HepG2 (cell line): ENCODE measurements around the gene PLA2R1. TPM values are rescaled to one million over a fixed set of nuclear protein-coding genes. Genes with fewer than 3 reads are reported as not detected.

ENCODE experiments used
- ETV5 ChIP-seq: IDR thresholded peaks from 2 replicates; pipeline ENCODE4 v1.6.1; 2018; ENCODE audit warnings: missing biosample characterization, missing genetic modification reagents, inconsistent platforms, borderline replicate concordance
- FOXK1 ChIP-seq: sonication (generic); formaldehyde crosslinking; IDR thresholded peaks from 2 replicates; pipeline ENCODE4 v1.4.0; 2020; ENCODE audit warnings: low read depth, missing genetic modification reagents, borderline replicate concordance
- FOXP1 ChIP-seq, 2 experiments: fragments of 450-650 bp in 1 of 2; IDR thresholded peaks; 2 replicates each; pipeline ENCODE4 v1.6.1; 2017 to 2018; ENCODE audit warnings: antibody characterized with exemption in 1 of 2
- GRHL1 ChIP-seq: sonication (generic); formaldehyde crosslinking; conservative IDR thresholded peaks from 2 replicates; pipeline ENCODE4 v1.8.0; 2022; ENCODE audit warnings: missing genetic modification reagents
- HMGA1 ChIP-seq: sonication (generic); formaldehyde crosslinking; conservative IDR thresholded peaks from 2 replicates; pipeline ENCODE4 v1.4.0; 2020; ENCODE audit warnings: missing genetic modification reagents
- KAT2B ChIP-seq: fragments of 150-350 bp; IDR thresholded peaks from 2 replicates; pipeline ENCODE4 v1.6.1; 2014; ENCODE audit warnings: low read depth, low read length, borderline replicate concordance
- KLF9 ChIP-seq: IDR thresholded peaks from 2 replicates; pipeline ENCODE4 v1.6.1; 2016; ENCODE audit warnings: low read depth
- LCORL ChIP-seq, 2 experiments: fragments of 450-650 bp in 1 of 2; sonication (generic) in 1 of 2; formaldehyde crosslinking in 1 of 2; IDR thresholded peaks; 2 replicates each; pipeline versions ENCODE4 v1.5.0 to v1.6.1; 2017 to 2020; ENCODE audit warnings: antibody characterized with exemption in 1 of 2, missing genetic modification reagents in 1 of 2
- MAFF ChIP-seq: IDR thresholded peaks from 2 replicates; pipeline ENCODE4 v1.6.1; 2011; ENCODE audit warnings: low read depth, low read length, improper control_type of control experiment
- MEIS1 ChIP-seq: sonication (generic); formaldehyde crosslinking; IDR thresholded peaks from 2 replicates; pipeline ENCODE4 v1.9.0; 2021; ENCODE audit warnings: mild to moderate bottlenecking, missing genetic modification reagents, moderate library complexity, borderline replicate concordance
- MLX ChIP-seq: IDR thresholded peaks from 2 replicates; pipeline ENCODE4 v1.6.1; 2016
- MTF2 ChIP-seq: sonication (generic); formaldehyde crosslinking; IDR thresholded peaks from 2 replicates; pipeline ENCODE4 v1.5.0; 2020; ENCODE audit warnings: missing genetic modification reagents, borderline replicate concordance
- MZF1 ChIP-seq: sonication (generic); formaldehyde crosslinking; IDR thresholded peaks from 2 replicates; pipeline ENCODE4 v1.8.1; 2023; ENCODE audit warnings: mild to moderate bottlenecking, missing genetic modification reagents, borderline replicate concordance
- PAXIP1 ChIP-seq: sonication (generic); formaldehyde crosslinking; conservative IDR thresholded peaks from 2 replicates; pipeline ENCODE4 v1.4.0; 2020; ENCODE audit warnings: mild to moderate bottlenecking, missing genetic modification reagents, moderate library complexity
- ZNF10 ChIP-seq: sonication (generic); formaldehyde crosslinking; IDR thresholded peaks from 2 replicates; pipeline ENCODE4 v1.4.0; 2020; ENCODE audit warnings: mild to moderate bottlenecking, low read depth, missing genetic modification reagents, borderline replicate concordance
- ZNF101 ChIP-seq: sonication (generic); formaldehyde crosslinking; IDR thresholded peaks from 2 replicates; pipeline ENCODE4 v1.4.0; 2020; ENCODE audit warnings: mild to moderate bottlenecking, low read depth, missing genetic modification reagents, borderline replicate concordance
- ZNF615 ChIP-seq: sonication (generic); formaldehyde crosslinking; IDR thresholded peaks from 2 replicates; pipeline ENCODE4 v1.5.0; 2020; ENCODE audit warnings: mild to moderate bottlenecking, missing genetic modification reagents, borderline replicate concordance
- ZNF644 ChIP-seq: IDR thresholded peaks from 2 replicates; pipeline ENCODE4 v1.6.1; 2016; ENCODE audit warnings: low read depth
- ZNF839 ChIP-seq: sonication (generic); formaldehyde crosslinking; IDR thresholded peaks from 2 replicates; pipeline ENCODE4 v1.4.0; 2020; ENCODE audit warnings: missing genetic modification reagents, mild to moderate bottlenecking, borderline replicate concordance
- polyA plus RNA-seq, 8 experiments: library from polyadenylated mRNA; depleted of rRNA in 3 of 8; stranded (reverse) in 7 of 8; unstranded in 1 of 8; fragments of >200 nt; fragmentation: Illumina TruSeq in 4 of 8; extraction: Trizol in 4 of 8; gene quantifications; 2 replicates each; pipeline versions ENCODE4 v1.2.1 to v1.2.3, GENCODE V29; 2011 to 2016; ENCODE audit warnings: low read depth in 4 of 8, missing spikeins in 1 of 8, mixed read lengths in 1 of 8; ENCODE audit not compliant: insufficient read depth in 1 of 8
- total RNA-seq, 5 experiments: library from RNA; depleted of rRNA; stranded (reverse); fragments of >200 nt; fragmentation: Illumina TruSeq; extraction: Trizol; gene quantifications; 2 replicates each; pipeline ENCODE4 v1.2.3, GENCODE V29; 2016; ENCODE audit warnings: low read depth in 1 of 5
- TF ChIP-seq, protein P1 (sequence below): sonication (generic); formaldehyde crosslinking; IDR thresholded peaks from 2 replicates; pipeline ENCODE4 v1.4.0; 2020; ENCODE audit warnings: missing genetic modification reagents
- TF ChIP-seq, protein P2 (sequence below): sonication (generic); formaldehyde crosslinking; IDR thresholded peaks from 2 replicates; pipeline ENCODE4 v1.4.0; 2020; ENCODE audit warnings: missing genetic modification reagents, low read depth, mild to moderate bottlenecking, borderline replicate concordance

The PLA2R1 gene
- total and polyA plus RNA-seq, 2 of the 13 experiments (the other 11 are each of a cell fraction or from before 2014, with no cell fraction given): not detected

- TF ChIP-seq, protein P1, sequence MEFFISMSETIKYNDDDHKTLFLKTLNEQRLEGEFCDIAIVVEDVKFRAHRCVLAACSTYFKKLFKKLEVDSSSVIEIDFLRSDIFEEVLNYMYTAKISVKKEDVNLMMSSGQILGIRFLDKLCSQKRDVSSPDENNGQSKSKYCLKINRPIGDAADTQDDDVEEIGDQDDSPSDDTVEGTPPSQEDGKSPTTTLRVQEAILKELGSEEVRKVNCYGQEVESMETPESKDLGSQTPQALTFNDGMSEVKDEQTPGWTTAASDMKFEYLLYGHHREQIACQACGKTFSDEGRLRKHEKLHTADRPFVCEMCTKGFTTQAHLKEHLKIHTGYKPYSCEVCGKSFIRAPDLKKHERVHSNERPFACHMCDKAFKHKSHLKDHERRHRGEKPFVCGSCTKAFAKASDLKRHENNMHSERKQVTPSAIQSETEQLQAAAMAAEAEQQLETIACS (CRISPR knock-in tag): no peak
- TF ChIP-seq KAT2B (no peak), ZNF10 (no peak), ZNF615 (CRISPR knock-in tag) (no peak), FOXP1 (IDR thresholded peaks at IDR 0.05) (no peak), FOXP1 (CRISPR knock-in tag; IDR thresholded peaks at IDR 0.05) (no peak), KLF9 (CRISPR knock-in tag) (no peak), ZNF101 (CRISPR knock-in tag) (no peak), LCORL (IDR thresholded peaks at IDR 0.05) (no peak), LCORL (CRISPR knock-in tag; IDR thresholded peaks at IDR 0.05) (peak; percentile 64; the same call in 1 of the 2 replicates), MLX (CRISPR knock-in tag) (no peak), PAXIP1 (CRISPR knock-in tag) (peak; percentile 38; the same call in 1 of the 2 replicates), FOXK1 (CRISPR knock-in tag) (no peak), MTF2 (no peak), ETV5 (CRISPR knock-in tag) (0 out of 2 replicates have a peak, but pooled peaks have one; percentile 9), MAFF (no peak), GRHL1 (CRISPR knock-in tag) (no peak), HMGA1 (CRISPR knock-in tag) (no peak), MEIS1 (CRISPR knock-in tag) (peak; percentile 54; the same call in 1 of the 2 replicates), MZF1 (CRISPR knock-in tag) (no peak), ZNF839 (CRISPR knock-in tag) (no peak), ZNF644 (CRISPR knock-in tag) (0 out of 2 replicates have a peak, but pooled peaks have one; percentile 31)
- TF ChIP-seq, protein P2, sequence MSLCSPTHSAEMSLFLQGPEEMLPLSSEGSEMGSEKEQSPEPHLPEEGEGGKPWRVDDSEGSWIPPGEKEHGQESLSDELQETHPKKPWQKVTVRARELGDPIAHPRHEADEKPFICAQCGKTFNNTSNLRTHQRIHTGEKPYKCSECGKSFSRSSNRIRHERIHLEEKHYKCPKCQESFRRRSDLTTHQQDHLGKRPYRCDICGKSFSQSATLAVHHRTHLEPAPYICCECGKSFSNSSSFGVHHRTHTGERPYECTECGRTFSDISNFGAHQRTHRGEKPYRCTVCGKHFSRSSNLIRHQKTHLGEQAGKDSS (CRISPR knock-in tag): peak; percentile 79; the same call in 1 of the 2 replicates
Observed at GRCh38 chr2:159921752-159922404, 140.5 kb downstream of the PLA2R1 start (continued).
